NCI-H1694 treated with DMSO at 0.1 percent for 48 hours (cell line): ENCODE results near the gene CALY.
"Not testable (repeated sequence)": the region's sequence is repeated elsewhere in the genome, so short reads cannot be mapped to it uniquely, and the experiment has no call there.

Experiments used
- DNase-seq: peaks from one replicate; lab custom pipeline; 2025; lab: John Stamatoyannopoulos, UW

CALY gene, protein sequence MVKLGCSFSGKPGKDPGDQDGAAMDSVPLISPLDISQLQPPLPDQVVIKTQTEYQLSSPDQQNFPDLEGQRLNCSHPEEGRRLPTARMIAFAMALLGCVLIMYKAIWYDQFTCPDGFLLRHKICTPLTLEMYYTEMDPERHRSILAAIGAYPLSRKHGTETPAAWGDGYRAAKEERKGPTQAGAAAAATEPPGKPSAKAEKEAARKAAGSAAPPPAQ

DNA sequence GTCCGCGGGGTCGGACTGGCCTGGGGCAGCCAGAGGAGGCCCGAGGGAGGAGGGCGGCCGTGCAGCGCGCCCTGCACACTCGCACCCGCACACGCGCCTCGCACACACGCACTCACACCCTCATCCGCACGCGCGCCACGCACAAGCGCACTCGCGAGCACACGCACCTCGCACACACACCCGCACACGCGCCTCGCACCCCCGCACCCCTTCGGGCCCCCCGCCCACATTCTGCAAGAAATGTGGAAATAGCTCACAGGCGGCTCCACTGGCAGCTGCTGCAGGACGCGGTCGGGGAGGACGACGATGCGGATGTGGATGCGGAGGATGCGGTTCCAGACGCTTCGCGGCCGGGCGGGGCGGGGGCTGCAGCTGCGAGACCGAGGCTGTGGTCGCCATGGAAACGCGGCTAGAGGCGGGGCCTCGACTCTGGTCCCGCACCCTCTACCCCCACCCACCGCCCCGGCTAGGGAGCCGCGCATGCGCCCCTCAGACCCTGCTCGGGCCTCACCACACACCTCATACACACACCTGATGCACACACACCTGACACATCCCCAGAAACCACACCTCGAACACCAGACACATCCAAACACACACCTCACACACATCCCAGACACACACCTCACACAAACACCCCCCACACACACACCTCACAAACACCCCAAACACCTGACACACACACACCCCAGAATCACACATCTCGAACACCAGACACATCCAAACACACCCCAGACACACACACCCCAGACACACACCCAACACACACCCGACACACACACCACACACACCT lies at the start of gene CALY:
Gene CALY (minus strand): TSS at position 320 of the 793 bp plus-strand sequence. CDS start 7,907 bp downstream, outside the sequence.
- no peak for DNase-seq

DNA sequence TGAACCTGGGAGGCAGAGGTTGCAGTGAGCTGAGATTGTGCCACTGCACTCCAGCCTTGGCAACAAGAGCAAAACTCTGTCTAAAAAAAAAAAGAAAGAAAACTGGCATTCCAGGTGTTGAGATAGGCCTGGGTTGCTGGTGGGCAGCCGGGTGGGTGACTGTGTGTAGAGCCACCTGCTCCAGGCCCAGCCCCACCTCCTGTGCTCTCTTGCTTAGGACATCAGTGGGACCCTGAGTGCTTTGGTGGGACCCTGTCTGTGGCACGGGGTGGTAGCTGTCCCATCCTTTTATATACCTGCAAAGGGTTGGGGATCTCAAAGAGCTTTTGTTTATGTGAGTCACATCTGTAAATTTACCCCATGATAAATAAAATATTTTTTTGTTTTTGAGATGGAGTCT lies 48.5 kb upstream of the CALY start:
- no peak for DNase-seq

DNA sequence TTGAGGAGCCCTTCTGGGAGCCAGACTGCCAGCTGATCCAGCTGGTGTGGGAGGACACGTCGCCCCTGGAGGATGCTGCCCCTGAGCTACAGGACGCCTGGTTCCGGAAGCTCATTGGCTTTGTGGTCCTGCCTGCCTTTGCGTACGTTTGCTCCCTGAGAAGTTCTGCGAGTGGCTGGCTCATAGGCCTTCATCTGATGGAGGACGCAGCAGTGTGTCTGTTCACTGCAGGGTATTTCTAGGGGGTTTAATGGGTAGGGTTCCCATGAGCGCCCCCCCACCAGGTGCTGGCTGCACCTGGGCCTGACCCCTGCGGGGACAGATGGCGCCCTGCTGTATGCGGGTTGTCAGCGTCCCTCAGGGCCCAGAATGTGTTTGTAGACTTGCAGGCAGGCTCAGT lies 47.4 kb upstream of the CALY start:
- no peak for DNase-seq

DNA sequence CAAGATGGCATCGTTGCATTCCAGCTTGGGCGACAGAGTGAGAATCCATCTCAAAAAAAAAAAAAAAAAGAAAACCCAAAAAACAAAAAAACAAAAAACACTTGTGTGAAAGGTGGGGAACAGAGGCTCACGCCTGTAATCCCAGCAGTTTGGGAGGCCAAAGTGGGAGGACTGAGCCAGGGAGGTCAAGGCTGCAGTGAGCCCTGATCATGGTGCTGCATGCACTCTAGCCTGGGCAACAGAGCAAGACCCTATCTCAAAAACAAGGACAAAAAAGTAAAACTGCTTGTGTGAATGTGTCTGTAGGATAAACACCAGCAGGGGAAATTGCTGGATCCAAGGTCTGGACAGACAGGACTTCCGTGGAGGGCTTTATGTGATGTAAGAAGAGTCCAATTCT lies 46.9 kb upstream of the CALY start:
- DNase-seq = no peak

DNA sequence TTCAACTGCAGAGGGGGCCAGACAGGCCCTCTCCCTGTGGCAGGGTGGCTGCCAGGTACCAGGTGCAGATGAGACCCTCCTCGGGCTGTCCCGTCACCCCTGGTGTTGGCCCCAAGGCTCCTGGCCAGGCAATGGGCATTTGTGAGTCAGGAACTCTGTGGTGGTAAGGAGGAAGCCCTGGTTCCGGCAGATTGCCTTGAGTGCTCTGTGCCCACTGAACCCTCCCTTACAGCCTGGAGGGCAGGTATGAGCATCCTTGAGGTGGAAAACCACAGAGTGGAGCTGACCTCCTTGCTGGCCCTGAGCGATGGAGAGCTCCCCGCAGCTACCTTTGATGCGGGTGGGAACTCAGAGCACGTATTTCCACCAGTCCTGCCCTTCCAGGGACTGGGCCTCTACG lies 44.3 kb upstream of the CALY start:
- no peak for DNase-seq

DNA sequence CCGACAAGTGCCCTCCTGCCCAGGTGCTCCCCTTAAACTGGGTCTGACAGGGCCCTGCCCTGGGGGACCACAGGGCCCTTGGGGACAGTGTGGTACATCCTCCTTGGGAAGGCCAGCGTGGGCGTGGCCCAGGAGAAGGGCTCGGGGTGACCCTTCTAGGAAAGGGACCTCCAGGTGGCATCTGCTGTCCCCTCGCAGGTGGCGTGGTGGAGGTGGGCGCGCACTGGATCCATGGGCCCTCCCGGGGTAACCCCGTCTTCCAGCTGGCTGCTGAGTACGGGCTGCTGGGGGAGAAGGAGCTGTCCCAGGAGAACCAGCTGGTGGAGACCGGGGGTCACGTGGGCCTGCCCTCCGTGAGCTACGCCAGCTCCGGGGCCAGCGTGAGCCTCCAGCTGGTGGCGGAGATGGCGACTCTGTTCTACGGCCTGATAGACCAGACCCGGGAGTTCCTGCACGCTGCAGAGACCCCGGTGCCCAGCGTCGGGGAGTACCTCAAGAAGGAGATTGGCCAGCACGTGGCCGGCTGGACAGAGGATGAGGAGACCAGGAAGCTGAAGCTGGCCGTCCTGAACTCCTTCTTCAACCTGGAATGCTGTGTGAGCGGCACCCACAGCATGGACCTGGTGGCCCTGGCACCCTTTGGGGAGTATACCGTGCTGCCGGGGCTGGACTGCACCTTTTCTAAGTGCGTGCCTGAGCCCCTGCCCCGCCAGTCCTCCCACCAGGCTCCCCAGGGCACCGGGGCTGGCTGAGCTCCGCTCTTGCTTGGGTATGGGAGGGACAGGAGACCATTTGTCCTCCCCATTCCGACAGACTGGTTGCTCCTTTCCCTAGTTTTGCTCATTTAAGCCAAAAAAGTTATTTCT lies 43.3 kb upstream of the CALY start:
- DNase-seq = no peak

DNA sequence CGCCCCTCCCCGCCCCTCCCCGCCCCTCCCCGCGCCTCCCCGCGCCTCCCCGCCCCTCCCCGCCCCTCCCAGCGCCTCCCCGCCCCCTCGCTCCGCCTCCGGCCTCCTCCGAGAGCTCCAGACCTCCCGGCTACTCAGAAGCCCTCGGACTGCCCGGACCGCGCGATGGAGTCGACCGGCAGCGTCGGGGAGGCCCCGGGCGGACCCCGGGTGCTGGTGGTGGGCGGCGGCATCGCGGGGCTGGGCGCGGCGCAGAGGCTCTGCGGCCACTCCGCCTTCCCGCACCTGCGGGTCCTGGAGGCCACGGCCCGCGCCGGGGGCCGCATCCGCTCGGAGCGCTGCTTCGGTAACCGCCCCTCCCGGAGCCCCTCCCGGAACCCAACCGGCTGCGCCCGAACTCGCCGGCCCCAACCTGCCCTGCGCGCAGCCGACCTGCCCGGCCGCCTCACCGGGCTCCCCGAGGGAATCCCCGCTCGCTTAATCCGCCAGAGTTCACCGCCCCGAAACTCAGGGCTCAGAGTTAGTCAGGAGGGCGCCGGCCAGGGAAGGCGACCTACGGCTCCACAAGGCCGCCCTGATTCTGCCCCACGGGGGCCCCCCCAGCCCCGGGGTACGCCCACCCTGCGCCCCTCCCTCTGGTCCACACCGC lies 42.6 kb upstream of the CALY start, which contains the start of gene PAOX:
Gene PAOX (plus strand): TSS at position 111 of the 649 bp plus-strand sequence. CDS start 55 bp downstream, at position 166.
- no peak for DNase-seq

DNA sequence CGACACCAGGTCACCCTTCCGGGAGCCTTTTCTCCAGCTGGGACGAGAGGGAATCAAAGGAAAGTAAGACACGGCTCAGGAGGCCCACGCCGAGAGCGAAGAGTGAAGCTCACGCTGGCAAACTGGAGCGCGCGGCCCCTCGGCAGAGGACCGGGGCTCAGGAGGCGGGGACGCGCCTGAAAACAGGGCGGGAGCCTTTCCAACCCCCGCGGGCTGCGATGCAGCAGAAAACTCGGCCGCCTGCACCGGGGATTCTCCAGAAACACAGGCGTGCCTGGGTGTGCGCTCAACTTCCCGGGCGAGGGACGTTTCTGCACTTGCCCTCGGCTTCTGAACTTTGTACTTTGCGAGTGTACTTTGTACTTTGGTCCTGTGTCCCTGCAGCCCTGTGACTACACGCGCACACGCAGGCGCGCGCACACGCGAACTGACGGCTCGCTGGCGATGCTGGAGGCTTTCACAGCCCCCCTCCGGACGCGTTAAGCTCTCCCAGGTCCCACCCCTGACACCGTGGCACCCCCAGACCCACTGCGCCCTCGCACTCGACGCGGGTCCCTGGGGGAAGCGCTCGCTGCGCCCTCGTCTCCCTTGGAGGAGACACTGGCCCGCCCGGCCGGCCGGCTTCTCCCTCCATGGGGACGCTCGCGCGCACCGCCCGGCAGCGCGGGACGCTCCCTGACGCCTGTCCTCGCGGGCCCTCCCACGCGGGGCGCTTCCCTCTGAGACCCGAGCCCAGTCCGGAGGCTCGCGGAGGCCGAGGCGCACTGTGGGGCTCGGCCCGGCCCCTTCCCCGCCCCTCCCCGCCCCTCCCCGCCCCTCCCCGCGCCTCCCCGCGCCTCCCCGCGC lies 41.8 kb upstream of the CALY start:
- no peak for DNase-seq

DNA sequence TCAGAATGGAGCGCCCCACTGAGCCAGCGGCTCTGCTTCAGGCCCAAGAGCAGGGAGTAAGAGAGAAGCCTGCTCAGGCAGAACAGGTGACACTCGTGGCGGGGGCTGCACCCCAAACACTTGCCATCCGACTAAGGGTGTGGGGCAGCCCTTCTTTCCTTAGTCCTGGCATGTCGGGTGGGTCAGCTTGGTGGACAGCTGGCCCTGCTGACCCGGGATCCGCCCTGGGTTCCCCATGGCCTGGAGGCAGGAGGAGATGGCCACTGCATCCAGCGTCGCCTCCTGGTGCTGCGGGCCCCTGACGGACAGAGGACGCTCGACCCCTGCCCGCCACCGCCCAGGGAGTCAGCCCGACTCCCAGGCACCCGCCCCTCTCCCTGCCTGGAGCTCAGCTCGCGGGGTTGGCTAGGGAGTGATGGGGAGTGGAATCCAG lies 41.1 kb upstream of the CALY start:
- no peak for DNase-seq

DNA sequence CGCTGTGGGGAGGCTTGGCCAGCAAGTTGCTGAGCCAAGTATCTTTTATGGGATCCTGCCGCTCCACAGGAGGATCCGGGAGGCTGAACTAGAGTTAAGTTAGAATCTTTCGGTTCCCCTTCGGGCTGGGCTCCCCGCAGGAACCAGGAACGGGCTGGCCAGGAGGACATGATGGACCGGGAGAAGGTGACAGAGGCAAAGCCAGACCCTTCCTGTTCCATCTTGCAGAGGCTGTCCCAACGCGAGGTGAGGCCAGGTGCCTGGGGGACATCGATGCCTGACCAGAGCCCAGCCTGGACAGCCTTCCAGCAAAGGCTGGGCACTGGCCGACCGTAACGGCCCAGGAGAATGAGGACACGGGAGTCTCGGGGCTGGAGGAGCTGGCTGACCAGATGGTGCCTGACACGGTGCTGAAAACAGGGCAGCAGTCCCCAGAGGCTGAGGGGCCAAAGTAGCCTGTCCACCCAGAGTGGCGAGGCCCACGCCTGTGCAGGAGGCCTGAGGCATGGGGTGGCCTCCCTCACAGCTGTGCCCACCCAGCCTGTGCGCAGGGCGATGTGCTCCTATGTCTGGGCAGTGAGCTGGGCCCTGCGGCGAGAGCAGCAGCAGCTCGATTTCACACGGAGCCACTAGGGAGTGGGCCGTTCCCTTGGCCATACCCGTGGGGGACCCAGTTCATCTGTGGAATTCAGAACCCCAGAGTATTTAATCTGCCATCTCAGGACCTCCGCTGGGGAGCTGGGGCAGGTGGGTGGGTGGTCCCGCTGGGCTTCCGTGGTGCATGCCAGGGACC lies 40.5 kb upstream of the CALY start:
- no peak for DNase-seq

DNA sequence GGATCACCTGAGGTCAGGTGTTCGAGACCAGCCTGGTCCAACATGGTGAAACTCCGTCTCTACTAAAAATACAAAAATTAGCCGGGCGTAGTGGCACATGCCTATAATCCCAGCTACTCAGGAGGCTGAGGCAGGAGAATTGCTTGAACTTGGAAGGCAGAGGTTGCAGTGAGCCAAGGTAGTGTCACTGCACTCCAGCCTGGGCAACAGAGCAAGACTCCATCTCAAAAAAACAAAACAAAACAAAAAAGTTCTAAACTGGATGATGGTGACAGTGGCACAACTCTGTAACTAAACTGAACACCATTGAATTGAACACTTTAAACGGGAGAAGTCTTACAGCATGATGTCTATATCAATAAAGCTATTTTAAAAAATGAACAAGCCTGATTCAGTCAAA lies 39.5 kb upstream of the CALY start:
- not testable (repeated sequence) for DNase-seq

DNA sequence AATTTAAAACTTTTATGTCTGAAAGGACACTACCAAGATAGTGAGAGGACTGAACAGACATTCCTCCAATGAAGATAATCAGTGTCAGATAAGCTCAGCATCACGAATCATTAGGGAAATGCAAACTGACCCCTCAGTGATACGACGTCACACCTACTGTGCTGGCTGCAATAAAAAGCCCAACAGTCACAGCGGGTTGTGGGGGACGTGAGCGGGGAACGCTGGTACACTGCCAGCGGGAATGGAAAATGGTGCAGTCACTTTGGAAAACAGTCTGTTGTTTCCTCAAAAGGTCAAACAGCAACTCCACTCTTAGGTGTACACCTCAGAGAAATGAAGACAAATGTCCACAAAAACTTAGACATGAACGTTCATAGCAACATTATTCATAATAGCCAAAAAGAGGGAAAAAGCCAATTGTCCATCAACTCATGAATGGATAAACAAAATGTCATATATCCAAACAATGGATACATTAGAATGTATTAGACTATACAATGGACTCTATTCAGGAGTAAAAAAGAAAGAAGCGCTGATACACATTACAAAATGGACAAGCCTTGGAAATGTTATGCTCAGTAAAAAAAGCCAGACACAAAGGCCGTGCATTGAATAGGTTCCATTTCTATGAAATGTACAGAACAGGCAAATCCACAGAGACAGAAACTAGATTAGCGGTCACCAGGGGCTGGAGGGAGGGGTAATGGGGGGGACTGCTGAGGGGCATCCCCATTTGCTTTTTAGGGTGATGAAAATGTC lies 38.8 kb upstream of the CALY start:
- DNase-seq = no peak

DNA sequence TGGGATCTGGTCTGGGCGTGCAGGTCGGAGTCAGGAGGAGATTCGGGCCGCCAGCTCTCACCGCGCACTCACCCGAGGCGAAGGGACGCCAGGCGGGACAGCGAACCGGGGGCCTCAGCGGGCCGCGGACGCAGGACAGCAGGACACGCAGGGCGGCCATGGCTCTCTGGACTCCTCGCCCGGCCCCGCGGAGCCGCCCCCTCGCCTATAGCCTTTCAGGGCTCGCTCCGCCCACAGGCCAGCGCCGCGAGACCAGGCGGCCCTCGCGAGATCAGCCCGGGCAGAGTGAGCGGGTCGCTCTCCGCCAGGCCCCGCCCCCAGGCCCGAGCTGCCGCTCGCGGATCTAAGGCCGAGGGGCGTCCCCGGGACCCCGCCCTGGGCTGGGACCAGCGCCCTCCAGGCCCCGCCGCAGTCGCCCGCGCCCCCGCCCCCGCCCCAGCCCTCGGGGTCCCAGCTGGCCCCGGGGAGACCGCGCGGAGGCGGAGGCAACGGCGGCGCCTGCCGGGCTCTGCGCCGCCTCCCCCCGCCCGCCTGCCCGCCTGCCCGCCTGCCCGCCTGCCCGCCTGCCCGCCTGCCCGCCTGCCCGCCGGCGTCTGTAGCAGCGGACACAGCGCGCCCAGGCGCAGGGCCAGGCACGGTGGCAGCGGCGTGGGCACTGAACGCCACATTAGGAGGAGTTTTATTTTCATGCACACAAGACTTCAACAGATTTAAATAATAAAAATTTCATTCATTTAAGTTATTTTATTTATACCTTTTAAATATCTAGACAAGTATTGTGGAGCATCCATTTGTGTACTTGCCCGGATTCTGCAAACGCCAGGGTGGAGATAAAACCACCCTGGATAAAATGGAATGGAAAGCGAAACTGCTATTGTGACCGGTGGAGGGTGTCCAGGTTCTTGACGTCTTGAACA lies 36.7 kb upstream of the CALY start, which contains the start of gene ECHS1:
Gene ECHS1 (minus strand): TSS at position 181 of the 917 bp plus-strand sequence. CDS start 21 bp downstream, at position 160.
- DNase-seq = peak; percentile 25

DNA sequence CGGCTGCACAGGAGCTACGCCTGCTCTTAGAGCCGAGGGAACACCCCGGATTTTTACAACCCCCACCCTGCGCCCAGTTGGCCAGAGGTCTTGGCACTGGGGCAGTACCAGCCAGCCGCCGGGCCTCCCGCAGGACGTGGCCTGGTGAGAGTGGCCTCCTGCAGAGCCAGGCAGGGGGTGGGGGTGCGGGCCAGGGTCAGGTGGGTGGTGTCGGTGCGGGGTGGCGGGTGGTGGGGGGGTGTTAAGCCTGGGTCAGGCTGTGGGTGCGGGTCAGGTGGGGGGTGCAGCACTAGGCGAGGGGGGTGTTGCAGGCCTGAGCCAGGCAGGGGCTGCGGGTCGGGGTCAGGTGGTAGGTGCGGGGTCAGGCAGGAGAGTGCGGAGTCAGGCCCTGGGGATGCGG lies 35.8 kb upstream of the CALY start:
- DNase-seq = no peak

DNA sequence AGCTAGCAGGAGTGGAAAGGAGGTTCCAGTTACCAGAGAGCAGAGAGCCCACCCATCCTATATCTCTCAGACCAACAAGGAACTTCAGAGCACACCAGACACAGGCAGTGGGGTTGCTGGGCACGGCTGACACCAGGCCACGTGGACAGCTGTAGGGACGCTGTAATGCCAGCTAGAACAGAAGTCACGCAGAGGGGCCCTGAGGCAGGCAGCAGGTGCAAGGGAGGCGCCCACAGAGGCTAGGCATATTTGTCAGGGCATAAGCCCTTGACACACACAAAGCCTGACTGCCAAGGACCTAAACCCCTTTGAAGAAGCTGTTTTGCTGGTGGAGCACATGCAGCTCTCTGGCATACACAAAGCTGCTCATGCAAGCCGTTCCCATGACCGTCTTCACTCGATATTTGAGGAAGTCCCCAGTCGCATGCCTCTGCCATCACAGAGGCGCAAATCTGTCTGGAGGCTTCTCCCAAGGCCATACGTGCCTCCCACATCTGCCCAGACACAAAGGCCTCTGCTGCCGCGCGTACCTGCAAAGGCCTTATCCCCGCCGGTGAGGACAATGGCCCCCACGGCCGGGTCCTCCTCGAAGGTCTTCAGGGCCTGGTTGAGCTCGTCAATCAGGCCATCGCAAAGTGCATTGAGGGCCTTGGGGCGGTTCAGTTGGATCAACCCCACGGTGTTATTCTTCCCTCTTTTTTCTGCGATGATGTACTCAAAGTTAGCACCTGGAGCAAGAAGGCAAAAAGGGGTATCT lies 33.5 kb upstream of the CALY start:
- no peak for DNase-seq

DNA sequence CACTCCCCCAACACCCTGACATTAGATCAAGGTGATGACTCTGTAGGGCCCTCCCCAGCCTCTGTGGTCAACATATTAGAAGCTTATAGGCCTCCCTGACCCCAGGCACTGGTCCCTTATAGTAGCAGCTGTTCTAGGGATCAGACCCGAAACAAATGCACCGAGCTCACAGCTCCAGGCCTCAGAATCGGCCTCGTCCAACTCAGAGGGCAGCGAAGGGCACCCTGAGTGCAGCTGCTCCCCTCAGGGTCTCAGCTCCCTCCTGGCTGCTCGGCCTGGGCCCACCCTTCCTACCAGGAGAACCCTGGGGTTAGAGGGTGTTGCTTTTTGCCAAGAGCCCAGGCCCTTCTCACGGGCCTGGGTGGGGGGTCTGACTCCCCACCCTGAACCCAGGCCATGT lies 31.5 kb upstream of the CALY start:
- DNase-seq = no peak

DNA sequence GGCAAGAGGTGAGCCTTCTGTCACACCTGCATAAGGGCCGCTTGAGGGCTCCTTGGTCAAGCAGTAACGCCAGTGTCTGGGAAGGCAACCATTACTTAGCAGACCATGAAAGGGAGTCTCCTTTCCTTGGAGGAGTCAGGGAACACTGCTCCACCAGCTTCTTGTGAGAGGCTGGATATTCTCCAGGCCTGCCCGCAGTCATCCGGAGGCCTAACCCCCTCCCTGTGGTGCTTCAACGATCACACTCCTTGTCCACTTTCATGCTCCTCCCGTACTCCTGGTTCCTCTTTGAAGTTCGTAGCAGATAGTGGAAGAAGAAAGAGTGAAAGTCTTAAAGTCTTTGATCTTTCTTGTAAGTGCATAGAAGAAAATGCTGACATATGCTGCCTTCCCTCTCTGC lies 30.8 kb upstream of the CALY start:
- not testable (repeated sequence) for DNase-seq

DNA sequence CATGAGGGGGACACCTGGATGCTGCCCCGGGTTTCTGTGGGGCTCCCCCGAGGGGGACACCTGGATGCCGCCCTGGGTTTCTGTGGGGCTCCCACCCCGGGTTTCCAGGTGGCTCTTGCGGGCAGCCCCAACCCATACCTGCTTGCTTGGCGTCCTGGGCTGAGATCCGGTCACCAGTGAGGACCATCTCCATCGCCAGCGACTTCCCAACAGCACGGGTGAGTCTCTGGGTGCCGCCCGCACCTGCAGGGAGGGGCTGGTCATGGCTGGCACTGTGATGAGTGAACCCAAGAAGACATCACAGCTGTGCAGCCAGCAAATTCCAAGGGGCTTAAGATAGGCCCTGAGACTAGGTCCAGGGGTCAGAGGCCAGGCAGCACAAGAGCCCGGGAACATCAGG lies 30.1 kb upstream of the CALY start:
- no peak for DNase-seq
